ENCODE measurements around the gene AMACR. TPM values are rescaled to one million over a fixed set of nuclear protein-coding genes. Genes with fewer than 3 reads are reported as not detected.

The AMACR gene
- total and polyA plus RNA-seq, 2 experiments from 2014 or later = 29.4 to 36.2 TPM

GRCh38 chr5:34053571-34054399 lies 45.9 kb upstream of the AMACR start:
- Histone ChIP-seq H3K4me3 (no peak overlapping the region), H3K9me3 (ENCODE audit: low read depth) (no peaks in the 10 kb centered on the region), H3K27me3 (no peaks in the 10 kb centered on the region), H3K36me3 (no peaks in the 10 kb centered on the region), H3K27ac (peak overlapping the region; percentile 83), H3K4me1 (ENCODE audit: low read depth) (peaks cover 18% of the 10 kb centered on the region)
- TF ChIP-seq, protein P1, sequence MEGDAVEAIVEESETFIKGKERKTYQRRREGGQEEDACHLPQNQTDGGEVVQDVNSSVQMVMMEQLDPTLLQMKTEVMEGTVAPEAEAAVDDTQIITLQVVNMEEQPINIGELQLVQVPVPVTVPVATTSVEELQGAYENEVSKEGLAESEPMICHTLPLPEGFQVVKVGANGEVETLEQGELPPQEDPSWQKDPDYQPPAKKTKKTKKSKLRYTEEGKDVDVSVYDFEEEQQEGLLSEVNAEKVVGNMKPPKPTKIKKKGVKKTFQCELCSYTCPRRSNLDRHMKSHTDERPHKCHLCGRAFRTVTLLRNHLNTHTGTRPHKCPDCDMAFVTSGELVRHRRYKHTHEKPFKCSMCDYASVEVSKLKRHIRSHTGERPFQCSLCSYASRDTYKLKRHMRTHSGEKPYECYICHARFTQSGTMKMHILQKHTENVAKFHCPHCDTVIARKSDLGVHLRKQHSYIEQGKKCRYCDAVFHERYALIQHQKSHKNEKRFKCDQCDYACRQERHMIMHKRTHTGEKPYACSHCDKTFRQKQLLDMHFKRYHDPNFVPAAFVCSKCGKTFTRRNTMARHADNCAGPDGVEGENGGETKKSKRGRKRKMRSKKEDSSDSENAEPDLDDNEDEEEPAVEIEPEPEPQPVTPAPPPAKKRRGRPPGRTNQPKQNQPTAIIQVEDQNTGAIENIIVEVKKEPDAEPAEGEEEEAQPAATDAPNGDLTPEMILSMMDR (IDR thresholded peaks at IDR 0.05; ENCODE audit: low read depth, low read length) = no peak
- DNase-seq (ENCODE audit: low read depth in 1 of 2, low spot score in 1 of 2) = peak in 1 of 2 donors; percentile 30

DNA sequence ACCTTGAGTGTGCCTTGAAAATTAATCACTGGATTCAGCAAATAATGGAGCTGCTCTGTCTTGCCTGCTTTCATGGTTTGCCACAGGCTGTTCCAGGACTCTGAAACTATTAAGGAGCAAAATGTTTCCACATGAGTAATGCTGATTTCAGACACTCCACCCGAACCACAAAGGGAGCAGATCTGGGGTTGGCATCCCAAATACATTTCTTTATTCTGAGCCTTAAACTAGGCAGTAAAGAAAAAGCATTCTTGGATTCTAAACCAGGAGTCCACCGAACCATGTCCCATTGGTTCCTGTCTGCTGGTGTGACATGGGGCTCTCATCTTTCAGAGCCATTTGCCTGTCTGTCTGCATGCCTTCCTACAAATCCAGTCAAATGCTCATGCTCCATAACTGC lies 45.3 kb upstream of the AMACR start:
- peak overlapping the region; percentile 83 for H3K27ac ChIP-seq
- DNase-seq (ENCODE audit: low read depth in 1 of 2, low spot score in 1 of 2) = peak in 1 of 2 donors; percentile 60
- no peak overlapping the region for H3K4me3 ChIP-seq
- H3K27me3 ChIP-seq = no peaks in the 10 kb centered on the region
- no peaks in the 10 kb centered on the region for H3K36me3 ChIP-seq
- H3K9me3 ChIP-seq (ENCODE audit: low read depth) = no peaks in the 10 kb centered on the region
- TF ChIP-seq, protein P1 (IDR thresholded peaks at IDR 0.05; ENCODE audit: low read depth, low read length) = no peak
- peaks cover 18% of the 10 kb centered on the region for H3K4me1 ChIP-seq (ENCODE audit: low read depth)

DNA sequence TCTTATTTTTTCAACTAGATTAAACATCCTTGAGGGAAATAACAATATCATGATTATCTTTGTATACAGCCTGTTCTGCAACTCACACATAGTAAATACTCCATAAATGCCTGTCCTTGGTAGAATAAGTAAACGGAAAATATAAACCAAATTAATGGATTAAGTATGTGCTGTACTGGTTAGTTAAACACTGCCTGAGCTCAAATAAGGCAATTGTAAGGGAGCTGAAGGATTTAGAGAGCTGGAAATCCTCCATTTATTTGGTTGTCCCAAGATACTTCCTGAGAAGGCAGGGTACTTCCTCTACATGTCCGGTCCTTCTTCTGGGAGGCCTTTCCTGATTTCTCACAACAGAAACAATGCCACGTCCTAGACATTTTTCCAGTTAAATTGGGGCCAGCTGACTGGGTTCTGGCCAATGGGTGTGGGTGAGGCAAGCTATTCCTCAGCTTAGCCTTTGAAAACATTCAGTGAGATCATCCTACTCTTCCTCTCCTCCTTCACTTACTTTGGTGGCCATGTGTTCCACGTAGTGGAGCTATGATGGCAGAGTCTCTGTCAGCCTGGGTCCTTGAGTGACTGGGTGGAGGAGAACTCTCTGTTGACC lies 43.6 kb upstream of the AMACR start:
- no peak overlapping the region for H3K27ac ChIP-seq
- no peaks in the 10 kb centered on the region for H3K27me3 ChIP-seq
- TF ChIP-seq, protein P1 (IDR thresholded peaks at IDR 0.05; ENCODE audit: low read depth, low read length) = no peak
- H3K4me1 ChIP-seq (ENCODE audit: low read depth) = peaks cover 18% of the 10 kb centered on the region
- no peak overlapping the region for H3K4me3 ChIP-seq
- DNase-seq (ENCODE audit: low read depth in 1 of 2, low spot score in 1 of 2) = no peak
- H3K9me3 ChIP-seq (ENCODE audit: low read depth) = no peaks in the 10 kb centered on the region
- H3K36me3 ChIP-seq = no peaks in the 10 kb centered on the region

DNA sequence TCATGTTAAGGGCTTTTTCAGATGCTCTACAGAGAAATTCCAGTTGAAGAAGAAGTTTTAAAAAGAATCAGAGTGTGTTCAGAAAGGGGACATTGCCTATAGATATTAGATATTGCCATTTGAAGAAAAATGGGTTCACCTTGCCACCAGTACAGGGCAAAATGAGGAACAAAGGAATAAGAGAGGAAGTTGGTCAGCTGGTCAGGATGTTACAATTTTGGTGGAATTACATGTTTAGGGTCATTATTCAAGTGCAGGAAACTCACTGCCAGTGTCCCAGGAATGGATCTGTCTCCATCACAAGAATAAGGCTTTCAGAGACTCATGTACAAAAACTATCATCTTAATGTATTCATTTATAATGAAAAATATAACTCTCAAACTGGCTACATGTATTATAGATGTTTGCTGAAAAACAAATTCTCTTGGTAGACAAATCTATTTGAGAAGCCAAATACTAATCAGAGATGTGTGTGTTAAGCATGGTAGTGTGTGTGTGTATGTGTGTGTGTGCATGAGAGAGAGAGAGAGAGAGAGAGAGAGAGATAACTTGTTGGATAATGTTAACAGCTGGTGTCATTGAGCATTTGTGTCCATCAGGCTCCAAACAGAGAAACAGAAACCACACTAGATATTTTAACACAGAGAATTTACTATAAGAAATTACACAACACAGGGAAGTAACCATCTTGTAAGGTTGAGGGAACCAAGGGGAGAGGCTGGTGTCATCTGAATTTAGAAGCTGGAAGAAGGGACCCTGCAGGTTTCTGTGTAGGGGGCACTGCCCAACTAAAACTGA lies 40.1 kb upstream of the AMACR start:
- Histone ChIP-seq H3K4me3 (no peak overlapping the region), H3K9me3 (ENCODE audit: low read depth) (no peaks in the 10 kb centered on the region), H3K4me1 (ENCODE audit: low read depth) (peaks cover 2% of the 10 kb centered on the region), H3K36me3 (no peaks in the 10 kb centered on the region), H3K27me3 (no peaks in the 10 kb centered on the region), H3K27ac (no peak overlapping the region)
- no peak for DNase-seq (ENCODE audit: low read depth in 1 of 2, low spot score in 1 of 2)
- TF ChIP-seq, protein P1 (IDR thresholded peaks at IDR 0.05; ENCODE audit: low read depth, low read length) = no peak

GRCh38 chr5:34047143-34047542 lies 39.3 kb upstream of the AMACR start:
- no peaks in the 10 kb centered on the region for H3K4me1 ChIP-seq (ENCODE audit: low read depth)
- H3K4me3 ChIP-seq = no peak overlapping the region
- H3K27me3 ChIP-seq = no peaks in the 10 kb centered on the region
- H3K27ac ChIP-seq = no peak overlapping the region
- TF ChIP-seq, protein P1 (IDR thresholded peaks at IDR 0.05; ENCODE audit: low read depth, low read length) = no peak
- H3K36me3 ChIP-seq = no peaks in the 10 kb centered on the region
- no peaks in the 10 kb centered on the region for H3K9me3 ChIP-seq (ENCODE audit: low read depth)
- no peak for DNase-seq (ENCODE audit: low read depth in 1 of 2, low spot score in 1 of 2)

All from cardiac muscle cell (in vitro differentiated cells and primary cell).